ENCODE results near the gene MRPL28.
"Not testable (repeated sequence)": the region's sequence is repeated elsewhere in the genome, so short reads cannot be mapped to it uniquely, and the experiment has no call there.

MRPL28 gene

GRCh38 chr16:339680-340079 lies 30.7 kb downstream of the MRPL28 start:
- DNase-seq (ENCODE audit: low read depth): no peak

DNA sequence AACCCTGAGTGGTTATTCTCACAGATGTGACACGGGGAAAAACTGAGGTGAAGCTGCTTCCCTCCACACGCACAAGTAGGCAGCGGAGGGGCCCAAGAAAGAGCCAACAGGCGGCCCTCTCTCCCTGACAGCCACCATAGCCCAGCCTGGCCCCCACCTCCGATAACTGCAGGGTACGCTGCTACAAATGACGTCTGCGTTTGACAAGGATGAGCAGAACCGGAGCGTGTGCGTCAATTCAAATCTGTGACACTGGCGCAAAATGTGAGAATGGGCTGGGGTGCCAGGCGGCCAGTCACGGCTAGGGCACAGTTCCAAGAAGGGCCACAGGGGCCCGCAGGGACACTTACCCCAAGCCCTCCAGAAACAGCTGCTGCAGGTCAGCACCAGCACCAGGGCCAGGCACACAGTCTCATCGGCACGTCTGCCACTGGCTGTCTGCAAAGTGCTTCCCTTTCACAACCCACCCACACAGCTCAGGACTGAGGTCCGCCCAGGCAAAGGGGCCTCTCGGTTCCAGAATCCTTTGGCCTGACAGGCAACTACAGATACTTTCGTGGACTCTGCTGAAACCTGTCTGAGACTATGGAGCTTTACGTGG lies 32.3 kb downstream of the MRPL28 start:
- DNase-seq (ENCODE audit: low read depth): no peak

DNA sequence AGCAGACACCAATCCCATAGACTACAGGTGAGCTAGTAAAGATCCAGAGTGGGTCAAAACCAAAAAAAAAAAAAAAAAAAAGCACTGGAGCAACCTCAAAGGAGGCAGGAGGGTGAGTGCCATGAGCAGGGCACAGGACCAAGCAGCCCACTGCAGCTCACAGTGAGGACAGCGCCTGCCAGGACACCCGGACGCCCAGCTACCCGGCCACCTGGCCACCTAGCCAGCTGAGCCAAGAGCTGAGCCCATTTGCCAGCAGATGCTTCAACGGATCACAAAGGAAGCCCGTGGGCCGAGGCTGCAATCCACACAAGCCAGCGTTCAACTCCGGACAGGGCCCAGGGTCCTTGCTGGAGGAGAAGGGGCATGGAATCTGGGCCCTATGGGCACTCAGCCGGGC lies 32.9 kb downstream of the MRPL28 start:
- no peak for DNase-seq (ENCODE audit: low read depth)

DNA sequence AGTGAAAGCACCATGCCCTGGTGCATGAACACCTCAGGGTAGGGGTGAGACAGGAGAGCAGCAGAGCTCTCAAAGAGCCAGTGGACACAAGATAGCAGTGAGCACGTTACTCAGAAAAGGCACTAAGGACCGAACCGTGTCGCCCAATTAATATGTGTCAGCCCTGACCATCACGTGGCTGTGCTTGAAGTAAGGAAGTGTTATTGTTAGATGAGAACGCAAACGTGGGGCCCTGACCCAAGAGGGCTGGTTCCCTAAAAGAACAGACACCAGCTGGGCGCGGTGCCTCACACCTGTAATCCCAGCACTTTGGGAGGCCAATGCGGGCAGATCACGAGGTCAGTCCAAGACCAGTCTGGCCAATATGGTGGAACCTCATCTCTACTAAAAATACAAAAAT lies 34.1 kb downstream of the MRPL28 start:
- DNase-seq (ENCODE audit: low read depth): no peak

DNA sequence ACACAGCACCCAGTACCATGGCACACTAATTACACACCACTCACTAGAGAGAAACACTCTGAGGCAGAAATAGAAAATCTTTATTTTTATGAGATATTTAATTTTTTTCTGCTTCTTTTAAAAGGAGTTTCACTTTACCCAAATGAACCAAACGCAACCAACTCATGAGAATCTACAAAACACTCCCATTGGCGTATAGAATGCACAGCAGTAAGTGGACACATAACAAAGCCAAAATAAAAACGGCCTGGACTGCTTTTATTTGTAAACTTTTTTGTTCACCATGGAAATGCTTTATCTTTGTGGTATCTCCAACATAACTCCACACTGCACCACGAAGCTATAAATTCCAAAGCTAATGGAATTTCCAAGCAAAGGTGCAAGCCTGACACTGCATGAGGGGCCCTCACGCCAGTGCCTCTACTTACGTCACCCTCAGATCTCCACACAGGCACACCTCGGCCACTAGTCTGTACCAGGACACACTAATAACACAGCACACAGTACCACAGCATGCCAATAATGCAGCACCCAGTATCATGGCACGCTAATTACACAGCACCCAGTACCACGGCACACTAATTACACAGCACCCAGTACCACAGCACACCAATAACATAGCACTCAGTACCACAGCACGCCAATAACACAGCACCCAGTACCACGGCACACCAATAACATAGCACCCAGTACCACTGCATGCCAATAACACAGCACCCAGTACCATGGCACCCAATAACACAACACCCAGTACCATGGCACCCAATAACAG lies 35.3 kb downstream of the MRPL28 start:
- not testable (repeated sequence) for DNase-seq (ENCODE audit: low read depth)

DNA sequence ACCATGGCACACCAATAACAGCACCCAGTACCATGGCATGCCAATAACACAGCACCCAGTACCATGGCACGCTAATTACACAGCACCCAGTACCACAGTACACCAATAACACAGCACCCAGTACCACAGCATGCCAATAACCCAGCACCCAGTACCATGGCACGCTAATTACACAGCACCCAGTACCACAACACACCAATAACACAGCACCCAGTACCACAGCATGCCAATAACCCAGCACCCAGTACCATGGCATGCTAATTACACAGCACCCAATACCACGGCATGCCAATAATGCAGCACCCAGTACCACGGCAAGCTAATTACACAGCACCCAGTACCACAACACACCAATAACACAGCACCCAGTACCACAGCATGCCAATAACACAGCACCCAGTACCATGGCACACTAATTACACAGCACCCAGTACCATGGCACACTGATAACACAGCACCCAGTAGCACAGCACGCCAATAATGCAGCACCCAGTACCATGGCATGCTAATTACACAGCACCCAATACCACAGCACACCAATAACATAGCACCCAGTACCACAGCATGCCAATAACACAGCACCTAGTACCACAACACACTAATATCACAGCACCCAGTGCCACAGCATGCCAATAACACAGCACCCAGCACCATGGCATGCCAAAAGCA lies 36.0 kb downstream of the MRPL28 start:
- DNase-seq (ENCODE audit: low read depth): not testable (repeated sequence)

DNA sequence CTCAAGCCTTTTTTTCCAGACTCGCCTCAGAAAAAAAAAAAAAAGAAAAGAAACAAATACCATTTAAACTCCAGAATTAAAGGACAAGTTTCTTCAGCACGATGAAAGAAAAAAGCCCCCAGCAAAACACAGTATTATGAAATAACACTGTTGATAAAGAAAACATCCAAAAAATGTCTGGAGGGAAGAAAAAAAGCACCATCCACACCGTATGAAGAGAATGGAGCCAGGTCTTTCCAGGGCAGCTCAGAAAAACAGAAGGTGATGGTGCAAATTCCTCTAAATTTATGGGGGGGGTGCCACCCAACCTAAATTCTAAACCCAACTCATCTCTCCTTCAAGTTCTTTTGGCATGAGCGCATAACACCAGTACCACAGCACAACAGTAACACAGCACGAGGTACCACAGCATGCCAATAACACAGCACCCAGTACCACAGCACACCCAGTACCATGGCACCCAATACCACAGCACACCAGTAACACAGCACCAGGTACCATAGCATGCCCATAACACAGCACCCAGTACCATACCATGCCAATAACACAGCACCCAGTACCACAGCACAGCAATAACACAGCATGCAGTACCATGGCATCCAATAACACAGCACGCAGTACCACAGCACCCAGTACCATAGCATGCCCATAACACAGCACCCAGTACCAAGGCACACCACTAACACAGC lies 36.8 kb downstream of the MRPL28 start:
- DNase-seq (ENCODE audit: low read depth): no peak

DNA sequence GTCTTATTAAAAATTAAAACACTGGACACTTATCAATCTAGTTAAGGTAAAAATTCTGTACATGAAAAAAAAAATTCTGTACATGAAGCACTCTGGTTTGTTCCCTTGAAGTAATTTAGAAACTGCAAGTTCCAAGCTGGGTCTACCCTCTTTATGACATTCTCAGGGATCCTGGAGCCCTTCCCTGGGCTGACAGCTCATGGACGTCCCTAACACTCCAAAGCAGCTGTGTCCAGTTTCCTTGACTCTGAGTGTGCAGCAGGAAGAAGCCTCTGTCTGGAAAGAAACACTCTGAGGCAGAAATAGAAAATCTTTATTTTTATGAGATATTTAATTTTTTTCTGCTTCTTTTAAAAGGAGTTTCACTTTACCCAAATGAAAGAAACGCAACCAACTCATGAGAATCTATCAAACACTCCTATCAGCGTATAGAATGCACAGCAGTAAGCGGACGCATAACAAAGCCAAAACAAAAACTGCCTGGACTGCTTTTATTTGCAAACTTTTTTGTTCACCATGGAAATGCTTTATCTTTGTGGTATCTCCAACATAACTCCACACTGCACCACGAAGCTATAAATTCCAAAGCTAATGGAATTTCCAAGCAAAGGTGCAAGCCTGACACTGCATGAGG lies 39.0 kb downstream of the MRPL28 start:
- not testable (repeated sequence) for DNase-seq (ENCODE audit: low read depth)

DNA sequence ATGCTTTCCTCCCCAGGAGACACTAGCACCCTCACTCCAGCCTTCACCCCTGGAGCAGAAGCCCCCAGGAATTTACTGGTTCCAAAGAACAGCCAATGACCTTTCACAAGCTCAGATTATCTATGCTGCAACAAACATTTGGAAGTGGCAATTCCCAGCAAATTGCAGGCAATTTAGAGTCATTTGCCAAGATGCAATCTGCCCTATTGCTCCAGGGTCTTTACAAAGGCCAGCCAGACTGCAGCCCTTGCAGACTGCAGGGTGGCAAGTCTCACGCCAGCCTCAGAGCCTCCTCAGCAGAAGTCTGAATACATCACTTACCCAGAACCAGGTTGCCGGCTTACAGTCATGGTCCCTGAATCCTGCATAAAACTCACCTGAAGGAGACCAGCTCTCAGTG lies 39.6 kb downstream of the MRPL28 start:
- no peak for DNase-seq (ENCODE audit: low read depth)

GRCh38 chr16:325375-326145 lies 44.8 kb downstream of the MRPL28 start:
- DNase-seq (ENCODE audit: low read depth): no peak

DNA sequence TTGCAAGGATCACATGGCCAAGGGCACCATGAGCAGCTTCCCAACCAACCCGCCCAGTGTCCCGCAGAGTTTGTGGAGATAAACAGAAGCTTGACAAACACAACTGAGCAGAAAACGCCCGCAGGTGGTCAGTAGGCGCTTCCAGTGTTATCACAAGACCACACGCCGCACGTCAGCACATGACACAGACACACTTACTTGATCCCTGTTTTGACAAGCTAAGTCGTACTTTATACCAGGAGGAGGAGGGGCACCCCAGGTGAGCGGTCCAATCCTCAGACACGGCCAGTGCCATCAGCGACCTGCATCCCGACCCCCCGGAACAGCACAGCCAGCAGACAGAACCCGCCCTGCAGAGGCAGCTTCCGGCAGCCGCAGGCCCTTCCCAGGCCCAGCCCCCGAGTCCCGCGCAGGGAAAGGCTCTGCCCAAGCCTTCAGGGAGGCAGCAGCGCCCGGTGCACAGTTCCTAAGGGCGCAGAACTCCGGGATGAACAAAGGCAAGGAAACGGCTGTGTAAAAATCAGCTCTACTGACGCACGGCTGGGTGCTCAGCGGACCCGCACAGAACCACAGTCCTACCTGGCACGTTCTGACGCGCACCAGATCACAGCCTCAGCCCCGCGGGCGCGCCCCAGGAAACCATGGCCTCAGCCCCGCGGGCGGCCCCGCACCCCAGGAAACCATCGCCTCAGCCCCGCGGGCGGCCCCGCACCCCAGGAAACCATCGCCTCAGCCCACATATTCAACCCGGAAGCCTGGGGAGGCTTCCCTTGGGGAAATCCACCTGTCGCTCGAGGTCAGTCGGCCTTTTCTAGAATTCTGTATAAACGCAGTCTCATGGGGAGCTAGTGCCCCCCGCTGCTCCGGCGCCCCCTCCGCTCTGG lies 45.6 kb downstream of the MRPL28 start:
- DNase-seq (ENCODE audit: low read depth): peak; percentile 45

GRCh38 chr16:324201-324450 lies 46.2 kb downstream of the MRPL28 start:
- DNase-seq (ENCODE audit: low read depth): no peak

GRCh38 chr16:322476-323143 lies 47.7 kb downstream of the MRPL28 start:
- DNase-seq (ENCODE audit: low read depth): no peak

GRCh38 chr16:321532-321931 lies 48.8 kb downstream of the MRPL28 start:
- no peak for DNase-seq (ENCODE audit: low read depth)

DNA sequence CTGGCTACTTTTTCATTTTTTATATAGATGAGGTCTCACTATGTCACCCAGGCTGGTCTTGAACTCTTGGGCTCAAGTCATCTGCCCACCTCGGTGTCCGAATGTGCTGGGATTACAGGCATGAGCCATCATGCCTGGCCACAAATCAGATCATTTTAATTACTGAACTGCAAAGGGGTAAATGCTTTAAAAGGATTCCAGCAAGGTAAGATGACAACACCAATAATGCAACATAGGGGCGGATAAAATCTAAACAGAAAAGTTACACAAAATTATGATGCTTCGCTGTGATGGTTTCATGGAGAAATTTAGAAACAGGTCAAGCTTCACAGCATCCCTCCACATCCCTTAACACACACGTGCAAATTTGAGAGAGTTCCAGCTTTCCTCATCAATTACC lies 50.1 kb downstream of the MRPL28 start:
- no peak for DNase-seq (ENCODE audit: low read depth)

DNA sequence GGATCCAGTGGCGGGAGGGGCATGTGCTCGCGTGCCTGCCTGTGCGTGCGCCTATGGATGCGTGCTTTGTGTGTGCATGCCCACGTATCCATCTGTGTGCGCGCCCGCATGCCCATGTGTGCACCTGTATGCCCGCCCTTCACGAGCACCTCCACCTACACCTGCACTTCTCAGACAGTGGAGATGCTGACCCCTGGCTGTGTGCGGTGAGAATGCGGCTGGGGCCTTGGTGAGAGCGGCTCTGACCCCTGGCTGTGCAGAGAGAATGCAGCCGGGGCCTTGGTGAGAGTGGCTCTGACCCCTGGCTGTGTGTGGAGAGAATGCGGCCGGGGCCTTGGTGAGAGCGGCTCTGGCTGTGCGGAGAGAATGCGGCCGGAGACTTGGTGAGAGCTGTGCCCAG lies 51.7 kb downstream of the MRPL28 start:
- no peak for DNase-seq (ENCODE audit: low read depth)

GRCh38 chr16:317583-317982 lies 52.8 kb downstream of the MRPL28 start:
- DNase-seq (ENCODE audit: low read depth): no peak

Data from activated T-cell treated with anti-CD3 and anti-CD28 coated beads for 48 hours (primary cell).